ENCODE results near the gene UST. TPM values are rescaled to one million over a fixed set of nuclear protein-coding genes. Genes with fewer than 3 reads are reported as not detected.

UST gene
- total and polyA plus RNA-seq, 2 of the 8 experiments (the other 6 are each of a cell fraction or from before 2014, with no cell fraction given): 13.5 to 34.5 TPM

- no peak for TF ChIP-seq KDM5A (IDR thresholded peaks at IDR 0.05; ENCODE audit: low read length)
- no peak for TF ChIP-seq HDAC2 (IDR thresholded peaks at IDR 0.05; ENCODE audit: borderline replicate concordance in 1 of 2, low read depth in 2 of 2, low read length in 2 of 2)
These were observed 48.1 kb upstream of the UST start (continued) for GRCh38 chr6:148698671-148699180.

Measured in H1 (cell line).